ENCODE measurements around the gene RPL3.
A peak's percentile ranks its signal among the peaks of the same experiment; 100 is the strongest.
"Not testable (repeated sequence)": the region's sequence is repeated elsewhere in the genome, so short reads cannot be mapped to it uniquely, and the experiment has no call there.

Gene RPL3

GRCh38 chr22:39344046-39344390, 24.6 kb upstream of the RPL3 start:
- H3K4me3 ChIP-seq (ENCODE audit: low read depth, low read length) = no peak overlapping the region
- TF ChIP-seq, protein P1, sequence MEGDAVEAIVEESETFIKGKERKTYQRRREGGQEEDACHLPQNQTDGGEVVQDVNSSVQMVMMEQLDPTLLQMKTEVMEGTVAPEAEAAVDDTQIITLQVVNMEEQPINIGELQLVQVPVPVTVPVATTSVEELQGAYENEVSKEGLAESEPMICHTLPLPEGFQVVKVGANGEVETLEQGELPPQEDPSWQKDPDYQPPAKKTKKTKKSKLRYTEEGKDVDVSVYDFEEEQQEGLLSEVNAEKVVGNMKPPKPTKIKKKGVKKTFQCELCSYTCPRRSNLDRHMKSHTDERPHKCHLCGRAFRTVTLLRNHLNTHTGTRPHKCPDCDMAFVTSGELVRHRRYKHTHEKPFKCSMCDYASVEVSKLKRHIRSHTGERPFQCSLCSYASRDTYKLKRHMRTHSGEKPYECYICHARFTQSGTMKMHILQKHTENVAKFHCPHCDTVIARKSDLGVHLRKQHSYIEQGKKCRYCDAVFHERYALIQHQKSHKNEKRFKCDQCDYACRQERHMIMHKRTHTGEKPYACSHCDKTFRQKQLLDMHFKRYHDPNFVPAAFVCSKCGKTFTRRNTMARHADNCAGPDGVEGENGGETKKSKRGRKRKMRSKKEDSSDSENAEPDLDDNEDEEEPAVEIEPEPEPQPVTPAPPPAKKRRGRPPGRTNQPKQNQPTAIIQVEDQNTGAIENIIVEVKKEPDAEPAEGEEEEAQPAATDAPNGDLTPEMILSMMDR (conservative IDR thresholded peaks at IDR 0.05; ENCODE audit: low read depth, low read length) = no peak
- DNase-seq (ENCODE audit: low read depth) = no peak

- no peak overlapping the region for H3K4me3 ChIP-seq (ENCODE audit: low read depth, low read length)
- DNase-seq (ENCODE audit: low read depth) = peak; percentile 80
- TF ChIP-seq, protein P1 (conservative IDR thresholded peaks at IDR 0.05; ENCODE audit: low read depth, low read length) = peak; percentile 97
Observed at GRCh38 chr22:39343259-39344045, 24.0 kb upstream of the RPL3 start.

DNA sequence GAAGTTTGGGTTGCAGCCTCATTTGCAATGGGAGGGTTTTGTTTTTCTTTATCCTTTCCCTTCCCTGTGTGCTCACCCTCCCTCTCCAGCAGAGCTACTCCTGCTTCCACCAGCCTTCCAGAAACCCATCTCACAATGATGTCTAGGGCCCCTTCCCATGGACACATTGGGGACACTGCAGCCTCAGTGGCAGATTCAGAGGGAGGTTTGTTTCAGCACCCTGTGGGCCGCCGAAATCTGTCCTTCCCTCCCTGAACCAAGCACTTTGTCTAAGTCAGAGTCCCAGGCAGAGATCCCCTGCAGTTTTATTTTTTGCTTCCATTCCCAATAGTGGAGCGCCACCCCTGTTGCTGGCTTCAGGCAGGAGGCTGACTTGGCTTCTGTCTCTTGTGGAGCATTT, 21.8 kb upstream of the RPL3 start:
- no peak overlapping the region for H3K4me3 ChIP-seq (ENCODE audit: low read depth, low read length)
- DNase-seq (ENCODE audit: low read depth) = no peak
- TF ChIP-seq, protein P1 (conservative IDR thresholded peaks at IDR 0.05; ENCODE audit: low read depth, low read length) = no peak

DNA sequence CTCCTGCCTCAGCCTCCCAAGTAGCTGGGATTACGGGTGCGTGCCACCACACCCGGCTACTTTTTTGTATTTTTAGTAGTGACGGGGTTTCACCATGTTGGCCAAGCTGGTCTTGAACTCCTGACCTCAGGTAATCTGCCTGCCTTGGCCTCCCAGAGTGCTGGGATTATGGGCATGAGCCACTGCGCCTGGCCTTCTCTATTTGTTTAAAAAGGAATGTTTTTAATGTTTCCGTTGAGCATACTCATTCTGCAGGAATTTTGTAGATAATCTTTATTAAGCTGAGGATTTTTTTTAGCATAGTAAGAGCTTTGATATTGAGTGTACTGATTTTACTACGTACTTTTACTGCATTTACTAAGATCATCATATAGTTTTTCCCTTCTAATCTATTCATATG, 20.4 kb upstream of the RPL3 start:
- not testable (repeated sequence) for H3K4me3 ChIP-seq (ENCODE audit: low read depth, low read length)
- peak; percentile 55 for DNase-seq (ENCODE audit: low read depth)

- TF ChIP-seq, protein P1 (conservative IDR thresholded peaks at IDR 0.05; ENCODE audit: low read depth, low read length) = no peak
- DNase-seq (ENCODE audit: low read depth) = no peak
- H3K4me3 ChIP-seq (ENCODE audit: low read depth, low read length) = no peak overlapping the region
Observed at GRCh38 chr22:39336411-39336810, 17.0 kb upstream of the RPL3 start.

- no peak for DNase-seq (ENCODE audit: low read depth)
- TF ChIP-seq, protein P1 (conservative IDR thresholded peaks at IDR 0.05; ENCODE audit: low read depth, low read length) = no peak
- H3K4me3 ChIP-seq (ENCODE audit: low read depth, low read length) = no peak overlapping the region
Observed at GRCh38 chr22:39332441-39333064, 13.1 kb upstream of the RPL3 start.

GRCh38 chr22:39330553-39330952, 11.1 kb upstream of the RPL3 start:
- DNase-seq (ENCODE audit: low read depth); H3K4me3 ChIP-seq (ENCODE audit: low read depth, low read length): not testable (repeated sequence)

Measured in choroid plexus epithelial cell (primary cell).